Measurements from ENCODE around the gene JCHAIN. TPM values are rescaled to one million over a fixed set of nuclear protein-coding genes. Genes with fewer than 3 reads are reported as not detected.

Gene JCHAIN
- total RNA-seq, result not detected
- not detected for polyA plus RNA-seq (2013, experiment 1 of 2)
- polyA plus RNA-seq (2013, experiment 2 of 2), result not detected
- long read RNA-seq, experiment 1, result 0 reads
- long read RNA-seq, experiment 2, result 0 reads
- long read RNA-seq, experiment 3, result 0 reads
- long read RNA-seq, experiment 4, result 0 reads

DNA sequence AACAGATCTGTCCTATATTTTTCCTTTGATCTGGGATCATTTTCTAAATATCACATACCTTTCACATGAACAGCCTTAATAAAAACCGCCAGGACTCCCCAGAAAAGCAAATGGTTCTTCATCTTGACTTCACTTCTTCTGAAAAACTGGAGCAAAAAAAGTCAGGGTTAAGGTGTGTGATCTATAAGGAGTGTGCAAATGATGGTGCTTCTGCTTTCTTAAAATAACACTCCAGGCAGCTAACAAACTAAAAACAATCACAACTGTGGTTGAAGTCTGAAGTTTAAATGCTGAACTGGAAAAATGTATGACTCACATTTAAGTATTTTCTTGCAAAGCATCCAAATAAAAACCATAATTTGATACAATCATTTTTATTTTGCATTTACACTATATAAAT, at the start of gene JCHAIN:
Gene JCHAIN (minus strand): TSS at position 140 of the 400 bp plus-strand sequence. CDS start 18 bp downstream, at position 122.
- H3K9me3 Mint-ChIP-seq, result no peaks in the 10 kb centered on the region
- no peak within 1 kb of the TSS for H3K4me3 Mint-ChIP-seq
- H3K4me3 ChIP-seq (ENCODE audit: low read length), result no peak within 1 kb of the TSS
- H3K36me3 ChIP-seq (ENCODE audit: control insufficient read depth, insufficient read depth, low read length), result no peaks in the 10 kb centered on the region
- H3K4me1 Mint-ChIP-seq, result peaks cover 8% of the 10 kb centered on the region
- no peak within 1 kb of the TSS for H3K27ac ChIP-seq (ENCODE audit: low read depth, low read length)
- no peak within 1 kb of the TSS for H3K27ac Mint-ChIP-seq
- WGBS, 2 experiments (ENCODE audit: insufficient coverage in 1 of 2, insufficient read length in 1 of 2), result 88% methylated on average over 1 of the region's 1 CpG; no CpG with 5 or more reads in 1 of the 2 experiments
- H3K4me1 ChIP-seq (ENCODE audit: control insufficient read depth, insufficient read depth, low read length), result peaks cover 2% of the 10 kb centered on the region
- peaks cover 8% of the 10 kb centered on the region for H3K27me3 ChIP-seq (ENCODE audit: control insufficient read depth, insufficient read depth, low read length, poor library complexity, severe bottlenecking)
- DNase-seq, result no peak
- peaks cover 5% of the 10 kb centered on the region for H3K27me3 Mint-ChIP-seq (ENCODE audit: insufficient read depth)
- no peak within 1 kb of the TSS for H3K9ac ChIP-seq (ENCODE audit: extremely low read depth, low read length, poor library complexity, severe bottlenecking)
- H3K9me3 ChIP-seq (ENCODE audit: control insufficient read depth, low read length), result no peaks in the 10 kb centered on the region
- H3K36me3 Mint-ChIP-seq (ENCODE audit: low read depth), result no peaks in the 10 kb centered on the region
- TF ChIP-seq, protein P1, sequence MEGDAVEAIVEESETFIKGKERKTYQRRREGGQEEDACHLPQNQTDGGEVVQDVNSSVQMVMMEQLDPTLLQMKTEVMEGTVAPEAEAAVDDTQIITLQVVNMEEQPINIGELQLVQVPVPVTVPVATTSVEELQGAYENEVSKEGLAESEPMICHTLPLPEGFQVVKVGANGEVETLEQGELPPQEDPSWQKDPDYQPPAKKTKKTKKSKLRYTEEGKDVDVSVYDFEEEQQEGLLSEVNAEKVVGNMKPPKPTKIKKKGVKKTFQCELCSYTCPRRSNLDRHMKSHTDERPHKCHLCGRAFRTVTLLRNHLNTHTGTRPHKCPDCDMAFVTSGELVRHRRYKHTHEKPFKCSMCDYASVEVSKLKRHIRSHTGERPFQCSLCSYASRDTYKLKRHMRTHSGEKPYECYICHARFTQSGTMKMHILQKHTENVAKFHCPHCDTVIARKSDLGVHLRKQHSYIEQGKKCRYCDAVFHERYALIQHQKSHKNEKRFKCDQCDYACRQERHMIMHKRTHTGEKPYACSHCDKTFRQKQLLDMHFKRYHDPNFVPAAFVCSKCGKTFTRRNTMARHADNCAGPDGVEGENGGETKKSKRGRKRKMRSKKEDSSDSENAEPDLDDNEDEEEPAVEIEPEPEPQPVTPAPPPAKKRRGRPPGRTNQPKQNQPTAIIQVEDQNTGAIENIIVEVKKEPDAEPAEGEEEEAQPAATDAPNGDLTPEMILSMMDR (conservative IDR thresholded peaks at IDR 0.05), result no peak

DNA sequence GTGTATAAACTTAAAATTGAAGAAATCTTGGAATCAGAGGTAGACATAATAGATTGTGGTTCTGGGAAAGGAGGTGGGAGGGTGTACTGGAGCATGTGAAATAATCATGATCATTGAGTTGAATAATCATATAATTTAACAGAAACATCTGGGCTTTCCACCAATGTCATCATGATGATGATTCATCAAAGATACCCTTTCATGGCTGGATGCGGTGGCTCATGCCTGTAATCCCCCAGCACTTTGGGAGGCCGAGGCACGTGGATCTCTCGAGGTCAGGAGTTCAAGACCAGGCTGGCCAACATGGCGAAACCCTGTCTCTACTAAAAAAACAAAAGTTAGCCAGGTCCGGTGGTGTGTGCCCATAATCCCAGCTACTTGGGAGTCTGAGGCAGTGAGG, 48.8 kb upstream of the JCHAIN start:
- Histone ChIP-seq H3K4me3 (ENCODE audit: low read length) (no peak overlapping the region), H3K9me3 (ENCODE audit: control insufficient read depth, low read length) (no peaks in the 10 kb centered on the region), H3K4me1 (ENCODE audit: control insufficient read depth, insufficient read depth, low read length) (peaks cover 13% of the 10 kb centered on the region), H3K36me3 (ENCODE audit: control insufficient read depth, insufficient read depth, low read length) (no peaks in the 10 kb centered on the region), H3K27ac (ENCODE audit: low read depth, low read length) (no peak overlapping the region), H3K27me3 (ENCODE audit: control insufficient read depth, insufficient read depth, low read length, poor library complexity, severe bottlenecking) (no peaks in the 10 kb centered on the region), H3K9ac (ENCODE audit: extremely low read depth, low read length, poor library complexity, severe bottlenecking) (no peak overlapping the region)
- TF ChIP-seq, protein P1 (conservative IDR thresholded peaks at IDR 0.05), result no peak
- Mint-ChIP-seq H3K27me3 (ENCODE audit: insufficient read depth) (no peaks in the 10 kb centered on the region), H3K27ac (no peak overlapping the region), H3K9me3 (no peaks in the 10 kb centered on the region), H3K4me3 (no peak overlapping the region), H3K36me3 (ENCODE audit: low read depth) (no peaks in the 10 kb centered on the region), H3K4me1 (peaks cover 27% of the 10 kb centered on the region)
- WGBS, 2 experiments (ENCODE audit: insufficient coverage in 1 of 2, insufficient read length in 1 of 2), result 92 to 93% methylated on average over 5 to 6 of the region's 6 CpGs
- DNase-seq, result no peak

DNA sequence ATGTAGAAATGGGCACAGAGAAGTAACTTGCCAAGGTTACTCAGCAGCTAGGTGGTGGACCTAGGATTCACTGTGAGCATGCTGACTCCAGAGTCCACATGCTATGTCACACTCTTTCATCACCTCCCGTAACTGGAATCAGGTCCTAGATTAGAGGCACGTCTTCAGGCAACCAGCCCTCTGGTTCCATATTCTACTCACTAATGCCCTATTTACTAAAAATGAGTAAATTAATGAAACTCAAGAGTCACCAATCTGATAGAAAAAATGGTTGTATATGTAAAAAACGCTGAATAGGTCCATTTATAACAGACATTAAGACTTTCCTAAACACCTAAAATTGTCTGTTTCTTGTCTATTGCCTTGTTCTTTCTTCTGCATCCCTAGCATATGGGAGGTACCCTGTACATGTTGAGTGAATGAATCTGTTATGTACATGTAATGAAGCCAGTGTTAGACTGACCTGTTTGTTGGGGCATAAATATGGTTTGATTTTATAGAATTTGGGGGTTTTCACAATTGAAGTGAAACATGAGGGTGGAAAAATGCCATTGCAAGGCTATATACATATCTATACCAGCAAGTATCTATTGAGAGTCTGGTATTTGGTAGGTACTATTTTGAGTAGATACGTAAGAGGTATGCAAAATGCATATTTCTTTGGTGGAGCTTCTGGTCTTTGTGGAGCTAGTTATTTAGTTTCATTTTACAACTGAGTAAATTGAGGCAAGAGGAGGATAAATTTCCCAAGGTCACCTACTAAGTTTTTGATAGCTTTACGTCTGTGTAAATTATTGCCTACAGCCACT, 48.0 kb upstream of the JCHAIN start:
- Mint-ChIP-seq H3K27ac (no peak overlapping the region), H3K4me1 (peaks cover 34% of the 10 kb centered on the region), H3K36me3 (ENCODE audit: low read depth) (no peaks in the 10 kb centered on the region), H3K4me3 (no peak overlapping the region), H3K9me3 (no peaks in the 10 kb centered on the region), H3K27me3 (ENCODE audit: insufficient read depth) (no peaks in the 10 kb centered on the region)
- H3K36me3 ChIP-seq (ENCODE audit: control insufficient read depth, insufficient read depth, low read length), result no peaks in the 10 kb centered on the region
- no peak overlapping the region for H3K4me3 ChIP-seq (ENCODE audit: low read length)
- peaks cover 13% of the 10 kb centered on the region for H3K4me1 ChIP-seq (ENCODE audit: control insufficient read depth, insufficient read depth, low read length)
- H3K27ac ChIP-seq (ENCODE audit: low read depth, low read length), result no peak overlapping the region
- H3K27me3 ChIP-seq (ENCODE audit: control insufficient read depth, insufficient read depth, low read length, poor library complexity, severe bottlenecking), result no peaks in the 10 kb centered on the region
- no peaks in the 10 kb centered on the region for H3K9me3 ChIP-seq (ENCODE audit: control insufficient read depth, low read length)
- DNase-seq, result no peak
- 92 to 100% methylated on average over 2 to 4 of the region's 5 CpGs for WGBS, 2 experiments (ENCODE audit: insufficient coverage in 1 of 2, insufficient read length in 1 of 2)
- H3K9ac ChIP-seq (ENCODE audit: extremely low read depth, low read length, poor library complexity, severe bottlenecking), result no peak overlapping the region
- TF ChIP-seq, protein P1 (conservative IDR thresholded peaks at IDR 0.05), result no peak

Data from endodermal cell (in vitro differentiated cells).